ENCODE data around the gene METAP1D.

DNA sequence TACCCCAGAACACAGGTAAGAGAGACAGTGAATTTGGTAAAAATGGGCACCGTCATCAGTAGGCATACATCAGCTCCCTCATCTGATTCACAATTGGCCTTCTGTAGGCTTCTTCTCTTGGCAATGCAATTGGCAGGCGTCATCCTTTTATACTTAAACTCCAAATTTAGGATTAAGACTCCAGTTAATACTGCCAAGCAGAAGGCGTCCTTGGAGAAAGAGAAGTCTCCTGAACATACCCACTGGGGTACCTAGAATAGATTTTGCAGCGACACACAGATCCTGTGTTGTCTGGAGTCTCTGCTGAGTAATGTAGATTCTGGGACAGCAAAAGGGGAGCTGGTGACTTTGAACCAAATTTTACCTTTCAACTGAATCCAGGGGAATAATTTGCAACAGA is 592 bp upstream of the METAP1D start:
- TF ChIP-seq MXI1 (IDR thresholded peaks at IDR 0.05; ENCODE audit: borderline replicate concordance, low read depth, low read length) (no peak), CEBPB (IDR thresholded peaks at IDR 0.05; ENCODE audit: low read depth, low read length) (no peak), POLR2A (IDR thresholded peaks at IDR 0.05; ENCODE audit: low read depth, low read length) (no peak), BHLHE40 (IDR thresholded peaks at IDR 0.05; ENCODE audit: low read depth, low read length) (no peak), ELK1 (IDR thresholded peaks at IDR 0.05; ENCODE audit: borderline replicate concordance, low read depth, low read length) (no peak), MAZ (IDR thresholded peaks at IDR 0.05; ENCODE audit: borderline replicate concordance, low read depth, low read length) (no peak)
- TF ChIP-seq, protein P1, sequence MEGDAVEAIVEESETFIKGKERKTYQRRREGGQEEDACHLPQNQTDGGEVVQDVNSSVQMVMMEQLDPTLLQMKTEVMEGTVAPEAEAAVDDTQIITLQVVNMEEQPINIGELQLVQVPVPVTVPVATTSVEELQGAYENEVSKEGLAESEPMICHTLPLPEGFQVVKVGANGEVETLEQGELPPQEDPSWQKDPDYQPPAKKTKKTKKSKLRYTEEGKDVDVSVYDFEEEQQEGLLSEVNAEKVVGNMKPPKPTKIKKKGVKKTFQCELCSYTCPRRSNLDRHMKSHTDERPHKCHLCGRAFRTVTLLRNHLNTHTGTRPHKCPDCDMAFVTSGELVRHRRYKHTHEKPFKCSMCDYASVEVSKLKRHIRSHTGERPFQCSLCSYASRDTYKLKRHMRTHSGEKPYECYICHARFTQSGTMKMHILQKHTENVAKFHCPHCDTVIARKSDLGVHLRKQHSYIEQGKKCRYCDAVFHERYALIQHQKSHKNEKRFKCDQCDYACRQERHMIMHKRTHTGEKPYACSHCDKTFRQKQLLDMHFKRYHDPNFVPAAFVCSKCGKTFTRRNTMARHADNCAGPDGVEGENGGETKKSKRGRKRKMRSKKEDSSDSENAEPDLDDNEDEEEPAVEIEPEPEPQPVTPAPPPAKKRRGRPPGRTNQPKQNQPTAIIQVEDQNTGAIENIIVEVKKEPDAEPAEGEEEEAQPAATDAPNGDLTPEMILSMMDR (conservative IDR thresholded peaks at IDR 0.05; ENCODE audit: low read depth, low read length), result no peak
